Forelimb muscle (tissue), 1 donor: ENCODE results near the gene PREP. TPM values are rescaled to one million over a fixed set of nuclear protein-coding genes. Genes with fewer than 3 reads are reported as not detected.

ENCODE experiments used
- DNase-seq: peaks from one replicate; pipeline ENCODE4 v3.0.0-alpha.2; 2013; ENCODE audit warnings: low read depth
- polyA plus RNA-seq: library from polyadenylated mRNA; unstranded; fragments of 120-200 nt; gene quantifications from one replicate; pipeline ENCODE4 v1.2.1, GENCODE V29; 2013; ENCODE audit not compliant: insufficient read length

PREP gene
- polyA plus RNA-seq, 1 donor = 39.7 TPM

- DNase-seq = no peak
Observed at GRCh38 chr6:105397987-105398386, 4.9 kb downstream of the PREP start.

DNA sequence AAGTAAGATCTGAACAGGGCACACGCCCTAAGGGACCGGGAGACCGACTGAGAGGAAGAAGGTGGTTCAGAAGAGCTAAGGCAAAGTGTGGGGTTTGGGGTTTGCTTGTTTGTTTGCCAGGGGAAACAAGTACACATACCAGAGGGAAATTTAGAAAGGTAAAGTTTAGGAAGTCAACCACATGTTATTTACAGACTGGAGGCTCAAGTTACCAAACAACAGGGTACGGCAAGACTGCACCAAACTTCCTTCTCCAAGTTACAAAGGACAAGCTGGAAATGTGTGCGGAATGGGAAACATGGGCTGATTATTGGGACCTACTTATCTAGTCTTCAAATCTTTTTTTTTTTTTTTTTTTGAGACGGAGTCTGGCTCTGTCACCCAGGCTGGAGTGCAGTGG lies 11.2 kb downstream of the PREP start:
- DNase-seq = no peak

- DNase-seq = no peak
Observed at GRCh38 chr6:105389543-105389942, 13.3 kb downstream of the PREP start.

DNA sequence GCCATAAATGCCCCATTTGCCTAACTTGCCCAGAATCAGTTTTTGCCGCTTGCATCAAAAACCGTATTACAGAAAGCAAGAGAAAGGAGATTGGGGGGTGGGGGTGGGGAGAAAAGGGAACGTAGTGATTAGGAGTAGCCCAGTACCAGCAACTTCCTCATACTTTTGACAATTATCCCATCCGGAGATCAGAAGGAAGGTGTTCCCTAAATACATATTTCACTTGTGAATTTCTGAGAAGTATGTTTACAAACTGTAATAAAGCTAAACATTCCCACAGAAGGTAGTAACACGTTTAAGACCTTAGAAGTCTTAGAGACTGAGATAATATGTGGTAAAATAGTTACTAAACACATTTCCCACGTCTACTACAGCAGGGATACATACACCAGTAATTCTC lies 14.5 kb downstream of the PREP start:
- no peak for DNase-seq

DNA sequence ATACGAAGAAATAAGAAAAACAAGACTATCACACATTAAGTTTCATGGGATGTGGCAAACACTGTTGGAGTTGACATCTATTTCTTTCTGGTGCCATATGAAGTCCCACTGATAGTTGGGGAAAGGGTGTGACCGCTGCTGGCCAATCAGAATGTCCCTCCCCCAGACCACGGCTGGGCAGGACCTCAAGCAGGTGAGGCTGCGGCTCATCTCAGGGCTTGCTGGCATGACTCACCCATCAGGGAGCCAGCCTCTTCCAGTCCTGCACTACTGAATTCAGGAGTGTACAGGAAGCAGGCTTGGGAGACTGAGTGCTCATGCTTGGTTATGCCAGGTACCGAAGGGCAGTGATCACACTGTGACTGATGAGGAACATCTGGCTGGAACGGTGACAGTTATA lies 18.9 kb downstream of the PREP start:
- no peak for DNase-seq

- no peak for DNase-seq
Observed at GRCh38 chr6:105382958-105383357, 19.9 kb downstream of the PREP start.

- no peak for DNase-seq
Observed at GRCh38 chr6:105382496-105382895, 20.4 kb downstream of the PREP start.

DNA sequence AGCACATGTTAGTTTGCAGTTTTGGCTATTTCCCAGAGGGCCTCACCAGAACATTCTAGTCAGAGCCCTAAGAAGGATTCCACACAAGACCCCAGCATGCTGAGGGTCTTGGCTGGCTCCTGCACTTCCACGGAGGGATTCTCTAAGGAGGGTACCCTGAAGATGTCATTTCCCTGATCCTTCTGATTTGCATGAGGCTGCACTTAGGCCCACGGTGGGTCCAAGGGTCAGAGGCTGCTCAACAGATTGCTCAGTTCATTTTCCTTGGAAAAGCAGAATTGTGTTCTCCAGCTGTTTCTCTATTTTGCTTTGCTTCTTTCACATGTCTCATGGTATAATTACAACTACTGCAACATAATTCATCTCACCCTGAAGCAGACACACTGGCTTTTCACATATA lies 22.2 kb downstream of the PREP start:
- no peak for DNase-seq

GRCh38 chr6:105375797-105376196 lies 27.1 kb downstream of the PREP start:
- no peak for DNase-seq

DNA sequence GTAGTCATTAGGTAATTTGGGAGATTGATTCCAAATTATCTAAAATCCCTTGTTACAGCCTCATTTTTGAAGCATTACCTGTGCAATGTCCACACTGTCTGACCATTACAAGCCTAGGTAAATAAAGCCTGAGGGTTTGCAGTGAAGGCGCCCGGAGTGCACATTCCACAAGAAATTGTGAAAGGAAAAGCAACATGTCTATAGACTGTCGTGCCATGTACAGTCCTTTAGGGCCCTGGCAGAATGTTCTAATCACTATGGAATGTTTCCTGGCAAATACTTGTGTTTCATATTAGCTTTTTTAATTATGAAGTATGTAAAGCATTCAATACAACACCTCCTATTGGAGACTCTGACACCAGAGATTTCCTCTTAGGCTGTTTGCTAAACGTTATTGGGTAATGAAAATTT lies 28.9 kb downstream of the PREP start:
- DNase-seq = no peak

DNA sequence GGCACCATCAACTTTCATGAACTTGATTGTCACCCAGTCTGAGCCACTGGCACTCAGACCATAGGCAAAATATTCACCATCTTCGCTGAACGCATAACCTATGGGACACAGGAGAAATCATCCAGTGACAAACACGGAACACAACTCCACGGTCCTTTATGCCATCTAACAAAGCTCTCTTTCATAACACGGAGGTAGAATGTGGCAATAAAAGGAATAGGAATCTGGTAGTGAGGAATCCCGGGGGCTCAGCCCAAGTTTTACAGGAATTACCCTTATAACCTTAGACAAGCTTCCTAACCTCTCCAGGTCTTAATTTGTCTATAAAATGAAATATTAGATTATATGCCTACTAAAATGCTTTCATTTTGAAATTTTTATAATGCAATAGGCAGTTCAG lies 29.4 kb downstream of the PREP start:
- DNase-seq = no peak

GRCh38 chr6:105372849-105373182 lies 30.1 kb downstream of the PREP start:
- no peak for DNase-seq

DNA sequence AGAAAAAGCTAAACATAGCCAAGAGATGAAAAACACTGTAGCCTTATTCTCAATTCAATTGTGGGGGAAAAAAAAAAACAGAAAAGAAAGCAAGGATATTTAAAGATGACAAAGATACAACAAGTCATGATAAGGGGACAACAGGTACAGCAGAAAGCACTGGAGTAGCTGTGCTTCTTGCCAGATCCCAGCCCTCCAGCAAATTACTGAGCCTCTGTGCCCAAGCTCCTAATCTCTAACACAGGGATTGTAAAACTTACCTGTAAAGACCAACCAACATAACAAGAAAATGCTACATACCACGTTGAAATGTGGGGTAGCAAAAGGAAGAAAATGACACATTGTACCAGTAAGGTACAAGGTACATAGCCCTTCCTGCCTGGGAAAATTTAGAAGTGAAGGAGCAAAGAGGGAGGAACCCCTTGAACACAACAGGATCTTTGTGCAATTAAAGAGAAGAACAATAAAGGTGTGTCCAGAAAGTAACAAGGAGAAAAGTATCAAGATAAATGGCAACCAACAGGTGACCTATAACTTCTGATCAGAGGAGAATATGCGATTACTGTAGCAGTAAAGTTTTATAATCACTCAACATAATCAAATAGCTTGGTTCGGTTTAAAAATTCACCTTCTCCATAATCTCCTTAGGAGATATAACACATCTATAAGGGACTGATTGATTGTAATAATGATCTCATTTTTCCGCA lies 30.6 kb downstream of the PREP start:
- no peak for DNase-seq

DNA sequence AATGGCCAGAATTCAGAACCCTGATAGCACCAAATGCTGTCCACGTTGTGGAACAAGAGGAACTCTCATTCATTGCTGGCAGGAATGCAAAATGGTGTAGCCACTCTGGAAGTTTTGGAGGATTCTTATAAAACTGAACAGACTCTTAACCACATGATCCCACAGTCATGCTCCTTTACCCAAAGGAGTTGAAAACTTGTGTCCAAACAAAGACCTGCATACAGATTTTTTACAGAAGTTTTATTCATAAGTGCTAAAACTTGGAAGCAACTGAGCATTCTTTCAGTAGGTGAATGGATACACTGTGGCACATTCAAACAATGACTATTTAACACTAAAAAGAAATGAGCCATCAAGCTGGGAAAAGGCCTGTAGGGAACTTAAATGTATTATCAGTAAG lies 32.5 kb downstream of the PREP start:
- DNase-seq = no peak

DNA sequence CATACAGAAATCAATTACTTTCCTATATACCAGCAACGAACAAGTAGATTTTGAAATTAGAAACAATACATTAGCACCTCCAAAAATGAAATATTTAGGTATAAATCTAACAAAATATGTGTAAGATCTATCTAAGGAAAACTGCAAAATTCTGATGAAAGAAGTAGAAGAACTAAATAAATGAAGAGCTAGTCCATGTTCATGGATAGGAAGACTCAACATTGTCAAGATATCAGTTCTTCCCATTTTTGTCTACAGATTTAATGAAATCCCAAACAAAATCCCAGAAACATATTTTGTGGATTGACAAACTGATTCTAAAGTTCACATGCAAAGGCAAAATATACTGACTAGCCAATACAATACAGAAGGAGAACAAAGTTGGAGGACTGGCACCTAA lies 33.7 kb downstream of the PREP start:
- no peak for DNase-seq

DNA sequence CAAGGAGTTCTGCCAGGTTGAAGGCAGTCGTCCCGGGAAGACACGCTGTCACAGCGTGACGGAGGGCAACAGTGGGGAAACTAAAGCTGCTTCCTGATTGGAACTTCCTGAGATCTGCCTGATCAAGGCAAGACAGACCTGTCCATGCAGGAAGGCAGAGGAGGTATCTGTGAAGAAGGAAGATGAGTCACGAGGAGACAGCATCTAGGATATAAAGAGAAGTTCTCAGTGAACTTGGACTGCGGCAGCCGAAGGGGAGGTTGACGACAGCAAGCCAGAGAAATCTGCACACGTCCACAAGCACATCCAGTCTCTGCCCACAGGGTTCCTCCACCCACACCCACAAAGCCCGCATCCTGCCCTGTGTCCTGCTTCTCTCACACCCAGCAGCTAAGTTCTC lies 38.6 kb downstream of the PREP start:
- DNase-seq = no peak

DNA sequence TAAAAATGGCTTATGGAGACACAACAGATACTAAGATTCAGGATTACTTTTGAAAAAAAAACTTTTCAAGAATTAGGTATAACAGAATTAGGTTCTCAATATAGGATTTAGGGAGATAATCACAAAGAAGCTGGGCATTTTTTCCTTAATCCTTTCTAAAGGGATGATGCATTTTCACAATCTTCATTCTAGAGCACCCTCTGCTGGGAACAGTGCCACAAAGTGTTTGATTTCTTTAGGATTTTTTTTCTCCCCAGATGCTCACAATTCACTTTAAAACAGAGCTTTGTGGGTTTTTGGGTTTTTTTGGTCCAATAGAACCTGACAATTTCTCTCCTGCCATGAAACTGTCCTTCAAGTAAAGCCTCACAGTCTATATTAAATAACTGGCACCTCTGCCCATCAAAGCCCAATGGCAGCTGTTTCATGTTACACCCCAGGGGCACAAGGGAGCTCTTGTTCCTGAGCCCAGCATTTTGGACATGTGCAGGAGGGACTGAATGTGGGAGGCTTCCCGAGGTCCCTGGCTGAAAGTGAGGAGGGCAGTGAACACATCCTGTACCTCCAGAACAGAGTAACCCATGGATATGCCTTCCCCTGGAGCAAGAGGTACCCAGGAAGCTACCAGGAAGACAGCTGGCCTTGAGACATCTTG lies 39.7 kb downstream of the PREP start:
- DNase-seq = no peak

DNA sequence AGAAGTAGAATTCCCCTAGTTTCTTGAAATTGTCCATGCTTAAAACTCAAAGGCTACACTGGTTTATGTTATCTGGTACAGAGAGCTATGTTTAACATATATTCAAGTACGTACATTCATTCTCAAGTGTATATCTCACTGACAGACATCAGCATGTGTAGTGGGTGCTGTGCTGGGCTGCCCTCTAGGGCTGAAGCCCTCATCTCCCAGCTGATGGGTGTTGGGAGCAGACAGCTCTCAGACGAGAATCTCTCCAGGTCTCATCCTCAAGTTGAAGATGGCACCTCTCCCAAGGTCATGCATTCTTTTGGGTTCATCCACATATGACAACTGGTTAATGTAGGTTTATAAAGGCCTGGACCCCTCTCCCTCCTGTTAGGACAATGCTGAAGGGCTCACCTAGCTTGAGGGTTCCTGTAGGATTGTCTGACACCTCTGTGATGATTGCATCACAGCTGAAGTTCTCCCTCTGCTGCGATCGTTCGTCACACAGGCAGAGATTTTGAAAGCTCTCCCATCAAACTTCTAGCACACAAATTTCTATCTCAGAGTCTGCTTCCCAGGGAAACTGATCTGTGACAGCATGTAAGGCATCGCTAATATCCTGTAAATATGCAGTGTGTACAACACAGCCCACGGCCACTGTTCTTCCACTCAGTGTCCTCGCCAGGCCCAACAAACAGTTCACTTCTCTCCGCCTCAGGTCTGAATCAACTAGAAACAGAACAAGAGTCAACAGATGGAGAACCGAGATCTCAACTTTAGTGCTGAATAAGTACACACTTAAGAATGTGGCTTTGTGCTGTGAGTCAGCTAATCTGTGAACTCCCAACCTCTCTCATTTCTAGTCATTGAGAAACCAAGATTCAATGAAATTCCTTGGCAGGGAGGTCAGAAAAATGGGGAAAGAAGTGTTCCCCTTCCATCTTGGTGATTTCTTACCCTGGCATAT lies 43.2 kb downstream of the PREP start:
- DNase-seq = no peak

- DNase-seq = no peak
Observed at GRCh38 chr6:105357165-105357564, 45.7 kb downstream of the PREP start.

DNA sequence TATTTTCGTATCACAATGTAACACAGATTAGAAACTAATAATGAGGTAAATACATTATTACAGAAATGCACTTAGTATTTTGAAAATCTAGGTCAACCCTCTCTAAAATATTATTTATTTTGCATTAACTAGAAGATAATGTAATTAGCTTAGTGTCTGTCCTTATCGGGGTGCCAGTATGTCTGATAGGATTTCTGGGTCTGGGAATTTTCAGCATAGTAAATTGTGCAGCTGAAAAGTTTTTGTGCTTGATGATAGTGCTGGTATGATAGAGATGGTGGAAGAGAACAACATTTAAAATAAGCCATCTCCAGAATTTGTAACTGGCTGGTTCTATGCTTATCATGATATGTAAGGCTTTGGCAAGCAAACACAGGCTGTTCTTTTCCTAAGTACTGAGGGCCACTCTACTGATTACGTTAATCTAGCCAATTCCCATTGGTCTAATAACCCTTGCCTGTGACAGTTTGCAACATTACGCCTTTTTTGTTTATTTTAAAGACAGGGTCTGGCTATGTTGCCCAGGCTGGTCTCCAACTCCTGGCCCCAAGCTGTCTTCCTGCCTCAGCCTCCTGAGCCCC lies 50.8 kb downstream of the PREP start:
- no peak for DNase-seq

GRCh38 chr6:105348897-105349296 lies 54.0 kb downstream of the PREP start:
- DNase-seq = no peak

DNA sequence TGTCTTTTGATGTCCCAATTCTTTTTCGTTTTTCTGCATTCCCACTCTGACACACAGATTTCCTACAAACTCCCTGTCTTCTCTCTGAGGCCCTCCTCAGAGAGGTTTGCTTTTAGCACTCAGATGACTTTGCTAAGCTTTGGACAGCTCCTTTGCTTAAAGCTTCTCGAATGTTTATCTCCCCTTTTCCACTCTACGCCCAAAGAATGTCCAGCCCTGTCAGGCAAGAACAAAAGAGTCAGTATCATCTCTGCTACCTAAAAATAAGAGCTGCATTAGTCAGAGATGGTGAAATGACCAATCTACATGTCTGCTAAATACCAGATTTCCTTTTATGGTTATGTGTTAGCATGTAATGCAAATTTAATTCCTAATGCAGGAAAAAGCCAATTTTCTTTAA lies 56.8 kb downstream of the PREP start:
- no peak for DNase-seq
